KMS-11 (cell line): ENCODE data around the gene CCDC7.
A peak's percentile ranks its signal among the peaks of the same experiment; 100 is the strongest.

Experiments used
- H2AFZ ChIP-seq: fragments of 200-600 bp; sonication (generic); 2 replicates; pipeline ENCODE4 v1.6.1; 2016; ENCODE audit warnings: antibody characterized with exemption, mixed run types, low read depth
- H3K27ac ChIP-seq: fragments of 200-600 bp; sonication (generic); 2 replicates; pipeline ENCODE4 v1.6.1; 2016; ENCODE audit warnings: mild to moderate bottlenecking, mixed run types
- H3K27me3 ChIP-seq: fragments of 200-600 bp; sonication (generic); 2 replicates; pipeline ENCODE4 v1.6.1; 2017; ENCODE audit warnings: mild to moderate bottlenecking, low read depth, mixed run types, moderate library complexity; ENCODE audit not compliant: insufficient read depth
- H3K36me3 ChIP-seq: fragments of 200-600 bp; sonication (generic); 2 replicates; pipeline ENCODE4 v1.6.1; 2017; ENCODE audit warnings: mild to moderate bottlenecking, mixed run types; ENCODE audit not compliant: insufficient read depth
- H3K4me1 ChIP-seq: fragments of 200-600 bp; sonication (generic); 2 replicates; pipeline ENCODE4 v1.6.1; 2016; ENCODE audit warnings: mild to moderate bottlenecking, low read depth, mixed run types; ENCODE audit not compliant: poor library complexity, severe bottlenecking
- H3K4me2 ChIP-seq: fragments of 200-600 bp; sonication (generic); 2 replicates; pipeline ENCODE4 v1.7.0; 2016; ENCODE audit warnings: mild to moderate bottlenecking, mixed run types
- H3K4me3 ChIP-seq: fragments of 200-600 bp; sonication (generic); IDR thresholded peaks from 2 replicates; pipeline ENCODE4 v1.6.1; 2017; ENCODE audit warnings: low read depth, low read length, mixed read lengths; ENCODE audit not compliant: insufficient read depth
- H3K79me2 ChIP-seq: fragments of 200-600 bp; sonication (generic); 2 replicates; pipeline ENCODE4 v1.6.1; 2016; ENCODE audit warnings: low read depth, mixed run types; ENCODE audit not compliant: insufficient read depth
- H3K9ac ChIP-seq: fragments of 200-600 bp; sonication (generic); 2 replicates; pipeline ENCODE4 v1.6.1; 2016; ENCODE audit warnings: mild to moderate bottlenecking, mixed run types
- H4K20me1 ChIP-seq: fragments of 200-600 bp; sonication (generic); 2 replicates; pipeline ENCODE4 v1.6.1; 2016; ENCODE audit warnings: mild to moderate bottlenecking, mixed run types; ENCODE audit not compliant: insufficient read depth
- TF ChIP-seq, protein P1 (sequence below): fragments of 200-600 bp; sonication (generic); conservative IDR thresholded peaks from 2 replicates; pipeline ENCODE4 v1.6.1; 2017; ENCODE audit warnings: low read depth, mild to moderate bottlenecking, antibody characterized with exemption, low read length, moderate library complexity, mixed read lengths

The CCDC7 gene

GRCh38 chr10:32446536-32447406 is 831 bp downstream of the CCDC7 start:
- Histone ChIP-seq H4K20me1 (no peaks in the 10 kb centered on the region), H3K4me3 (peak overlapping the region; percentile 63), H3K79me2 (no peaks in the 10 kb centered on the region), H3K36me3 (no peaks in the 10 kb centered on the region), H3K9ac (peak overlapping the region; percentile 84), H3K4me2 (peak overlapping the region; percentile 59), H2AFZ (peak overlapping the region; percentile 95), H3K27me3 (no peaks in the 10 kb centered on the region), H3K4me1 (peaks cover 8% of the 10 kb centered on the region), H3K27ac (peak overlapping the region; percentile 89)
- TF ChIP-seq, protein P1, sequence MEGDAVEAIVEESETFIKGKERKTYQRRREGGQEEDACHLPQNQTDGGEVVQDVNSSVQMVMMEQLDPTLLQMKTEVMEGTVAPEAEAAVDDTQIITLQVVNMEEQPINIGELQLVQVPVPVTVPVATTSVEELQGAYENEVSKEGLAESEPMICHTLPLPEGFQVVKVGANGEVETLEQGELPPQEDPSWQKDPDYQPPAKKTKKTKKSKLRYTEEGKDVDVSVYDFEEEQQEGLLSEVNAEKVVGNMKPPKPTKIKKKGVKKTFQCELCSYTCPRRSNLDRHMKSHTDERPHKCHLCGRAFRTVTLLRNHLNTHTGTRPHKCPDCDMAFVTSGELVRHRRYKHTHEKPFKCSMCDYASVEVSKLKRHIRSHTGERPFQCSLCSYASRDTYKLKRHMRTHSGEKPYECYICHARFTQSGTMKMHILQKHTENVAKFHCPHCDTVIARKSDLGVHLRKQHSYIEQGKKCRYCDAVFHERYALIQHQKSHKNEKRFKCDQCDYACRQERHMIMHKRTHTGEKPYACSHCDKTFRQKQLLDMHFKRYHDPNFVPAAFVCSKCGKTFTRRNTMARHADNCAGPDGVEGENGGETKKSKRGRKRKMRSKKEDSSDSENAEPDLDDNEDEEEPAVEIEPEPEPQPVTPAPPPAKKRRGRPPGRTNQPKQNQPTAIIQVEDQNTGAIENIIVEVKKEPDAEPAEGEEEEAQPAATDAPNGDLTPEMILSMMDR: no peak

- Histone ChIP-seq H3K79me2 (no peaks in the 10 kb centered on the region), H3K27ac (no peak overlapping the region), H3K4me1 (peaks cover under 1% of the 10 kb centered on the region), H2AFZ (no peak overlapping the region), H3K36me3 (no peaks in the 10 kb centered on the region), H3K9ac (no peak overlapping the region), H4K20me1 (no peaks in the 10 kb centered on the region), H3K27me3 (no peaks in the 10 kb centered on the region), H3K4me2 (no peak overlapping the region), H3K4me3 (no peak overlapping the region)
- TF ChIP-seq, protein P1: no peak
These were observed 8.2 kb downstream of the CCDC7 start for GRCh38 chr10:32454148-32454547.

- no peak overlapping the region for H3K4me2 ChIP-seq
- no peak overlapping the region for H3K9ac ChIP-seq
- no peaks in the 10 kb centered on the region for H4K20me1 ChIP-seq
- no peaks in the 10 kb centered on the region for H3K36me3 ChIP-seq
- peaks cover 9% of the 10 kb centered on the region for H3K4me1 ChIP-seq
- no peak overlapping the region for H3K4me3 ChIP-seq
- H3K27me3 ChIP-seq: no peaks in the 10 kb centered on the region
- TF ChIP-seq, protein P1: no peak
- H3K79me2 ChIP-seq: no peaks in the 10 kb centered on the region
- no peak overlapping the region for H3K27ac ChIP-seq
- no peak overlapping the region for H2AFZ ChIP-seq
These were observed 13.2 kb downstream of the CCDC7 start for GRCh38 chr10:32459051-32459698.

- no peak overlapping the region for H3K27ac ChIP-seq
- TF ChIP-seq, protein P1: no peak
- H3K79me2 ChIP-seq: no peaks in the 10 kb centered on the region
- H3K4me2 ChIP-seq: no peak overlapping the region
- no peaks in the 10 kb centered on the region for H3K36me3 ChIP-seq
- H3K9ac ChIP-seq: no peak overlapping the region
- peaks cover 9% of the 10 kb centered on the region for H3K4me1 ChIP-seq
- H4K20me1 ChIP-seq: no peaks in the 10 kb centered on the region
- H3K27me3 ChIP-seq: no peaks in the 10 kb centered on the region
- no peak overlapping the region for H3K4me3 ChIP-seq
- H2AFZ ChIP-seq: no peak overlapping the region
These were observed 15.3 kb downstream of the CCDC7 start for GRCh38 chr10:32461203-32461602.
